ENCODE measurements around the gene WDR64. TPM values are rescaled to one million over a fixed set of nuclear protein-coding genes. Genes with fewer than 3 reads are reported as not detected.

WDR64 gene
- total and polyA plus RNA-seq, 2 donors (not counting 3 experiments of a cell fraction or from before 2014, with no cell fraction given) = not detected

GRCh38 chr1:241839369-241839979 lies 187.4 kb downstream of the WDR64 start:
- Histone ChIP-seq H4K20me1 (replicated peaks; ENCODE audit: control insufficient read depth, extremely low read depth, insufficient read depth, low read length) (no peaks in the 10 kb centered on the region), H3K36me3 (ENCODE audit: control insufficient read depth in 2 of 2, extremely low read depth in 1 of 2, insufficient read depth in 2 of 2, low read length in 2 of 2) (no peaks in the 10 kb centered on the region), H3K4me3 (replicated peaks in 1 of 3; ENCODE audit: insufficient read depth in 1 of 3, low read depth in 1 of 3, low read length in 3 of 3) (no peak overlapping the region), H3K27me3 (ENCODE audit: control insufficient read depth in 2 of 2, insufficient read depth in 2 of 2, low read length in 2 of 2) (peaks cover 6 to 14% of the 10 kb centered on the region in 2 experiments), H3K79me2 (ENCODE audit: control insufficient read depth, insufficient read depth, low read length) (no peaks in the 10 kb centered on the region), H3K9ac (replicated peaks; ENCODE audit: extremely low read depth, insufficient read depth, low read length) (no peak overlapping the region), H3K4me2 (ENCODE audit: insufficient read depth, low read length) (no peak overlapping the region), H3K9me1 (replicated peaks; ENCODE audit: control insufficient read depth, extremely low read depth, insufficient read depth, low read length) (no peaks in the 10 kb centered on the region), H3K9me3 (replicated peaks; ENCODE audit: control insufficient read depth, insufficient read depth, low read length) (no peaks in the 10 kb centered on the region), H2AFZ (ENCODE audit: low read depth, low read length) (no peak overlapping the region), H3K4me1 (ENCODE audit: control insufficient read depth, extremely low read depth, insufficient read depth, low read length) (peaks cover 18% of the 10 kb centered on the region), H3K27ac (ENCODE audit: insufficient read depth, low read depth, low read length) (no peak overlapping the region)
- ChIA-PET POLR2A (no interaction called here), CTCF (interaction anchor here (1.0 kb wide), 1 partner anchor 14 kb away, joined by 7 read pairs; no protein-coding TSS in a partner anchor)
- dilution Hi-C loops (cut with MboI; ENCODE audit: extremely low pct_ligation_motif_present, low sequenced_read_pairs) (no loop called here), intact Hi-C loops (cut with micrococcal nuclease) (no loop called here)
- FAIRE-seq (no peak), DNase-seq (ENCODE audit: low read depth, low spot score) (no peak)
- no TSS peak for BruUV-seq (replicated peaks)
- TF ChIP-seq, protein P1, sequence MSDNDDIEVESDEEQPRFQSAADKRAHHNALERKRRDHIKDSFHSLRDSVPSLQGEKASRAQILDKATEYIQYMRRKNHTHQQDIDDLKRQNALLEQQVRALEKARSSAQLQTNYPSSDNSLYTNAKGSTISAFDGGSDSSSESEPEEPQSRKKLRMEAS (IDR thresholded peaks at IDR 0.05; ENCODE audit: insufficient read depth, insufficient read length) = no peak
- no peak for TF ChIP-seq GATA2 (IDR thresholded peaks at IDR 0.05; ENCODE audit: insufficient read depth, insufficient read length, low read depth, low read length)
- TF ChIP-seq JUN (IDR thresholded peaks at IDR 0.05; ENCODE audit: borderline replicate concordance, insufficient read depth, insufficient read length, low read depth) = no peak
- TF ChIP-seq EZH2 (IDR thresholded peaks at IDR 0.05; ENCODE audit: borderline replicate concordance, low read depth, low read length, severe bottlenecking) = no peak
- TF ChIP-seq, protein P2, sequence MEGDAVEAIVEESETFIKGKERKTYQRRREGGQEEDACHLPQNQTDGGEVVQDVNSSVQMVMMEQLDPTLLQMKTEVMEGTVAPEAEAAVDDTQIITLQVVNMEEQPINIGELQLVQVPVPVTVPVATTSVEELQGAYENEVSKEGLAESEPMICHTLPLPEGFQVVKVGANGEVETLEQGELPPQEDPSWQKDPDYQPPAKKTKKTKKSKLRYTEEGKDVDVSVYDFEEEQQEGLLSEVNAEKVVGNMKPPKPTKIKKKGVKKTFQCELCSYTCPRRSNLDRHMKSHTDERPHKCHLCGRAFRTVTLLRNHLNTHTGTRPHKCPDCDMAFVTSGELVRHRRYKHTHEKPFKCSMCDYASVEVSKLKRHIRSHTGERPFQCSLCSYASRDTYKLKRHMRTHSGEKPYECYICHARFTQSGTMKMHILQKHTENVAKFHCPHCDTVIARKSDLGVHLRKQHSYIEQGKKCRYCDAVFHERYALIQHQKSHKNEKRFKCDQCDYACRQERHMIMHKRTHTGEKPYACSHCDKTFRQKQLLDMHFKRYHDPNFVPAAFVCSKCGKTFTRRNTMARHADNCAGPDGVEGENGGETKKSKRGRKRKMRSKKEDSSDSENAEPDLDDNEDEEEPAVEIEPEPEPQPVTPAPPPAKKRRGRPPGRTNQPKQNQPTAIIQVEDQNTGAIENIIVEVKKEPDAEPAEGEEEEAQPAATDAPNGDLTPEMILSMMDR (IDR thresholded peaks at IDR 0.05; ENCODE audit: extremely low read depth in 1 of 2, insufficient read depth in 1 of 2, low read depth in 1 of 2, low read length in 2 of 2) = no peak
- TF ChIP-seq MYC (IDR thresholded peaks at IDR 0.05; ENCODE audit: low read depth, low read length) = no peak
- TF ChIP-seq POLR2AphosphoS5 (IDR thresholded peaks at IDR 0.05; ENCODE audit: insufficient read depth, low read depth, low read length) = no peak
- TF ChIP-seq FOS (IDR thresholded peaks at IDR 0.05; ENCODE audit: borderline replicate concordance, insufficient read depth, low read length) = no peak
- no peak for TF ChIP-seq POLR2A (IDR thresholded peaks at IDR 0.05; ENCODE audit: low read depth, low read length)

Data from endothelial cell of umbilical vein (primary cell).